COLO668 (cell line): Measurements from ENCODE around the gene SUN2.
A peak's percentile ranks its signal among the peaks of the same experiment; 100 is the strongest.

Experiments used
- DNase-seq: peaks from one replicate; lab custom pipeline; 2025; ENCODE audit not compliant: unreplicated experiment; lab: John Stamatoyannopoulos, UW

The SUN2 gene

GRCh38 chr22:38720350-38720749 is 35.4 kb downstream of the SUN2 start:
- no peak for DNase-seq

- no peak for DNase-seq
Measured at GRCh38 chr22:38719196-38719595, 36.6 kb downstream of the SUN2 start.

- peak; percentile 68 for DNase-seq
Measured at GRCh38 chr22:38718414-38718813, 37.4 kb downstream of the SUN2 start.

- no peak for DNase-seq
Measured at GRCh38 chr22:38717244-38717643, 38.6 kb downstream of the SUN2 start.

GRCh38 chr22:38716826-38717225 is 39.0 kb downstream of the SUN2 start:
- no peak for DNase-seq

GRCh38 chr22:38716271-38716670 is 39.5 kb downstream of the SUN2 start:
- no peak for DNase-seq

- DNase-seq: no peak
Measured at GRCh38 chr22:38715852-38716251, 39.9 kb downstream of the SUN2 start.

- DNase-seq: no peak
Measured at GRCh38 chr22:38715176-38715764, 40.5 kb downstream of the SUN2 start.

- DNase-seq: no peak
Measured at GRCh38 chr22:38713921-38714320, 41.9 kb downstream of the SUN2 start.

GRCh38 chr22:38712486-38713207 is 43.2 kb downstream of the SUN2 start:
- no peak for DNase-seq

GRCh38 chr22:38710866-38711265 is 44.9 kb downstream of the SUN2 start:
- DNase-seq: no peak

GRCh38 chr22:38710351-38710750 is 45.4 kb downstream of the SUN2 start:
- DNase-seq: no peak

GRCh38 chr22:38709306-38709705 is 46.5 kb downstream of the SUN2 start:
- DNase-seq: no peak

- no peak for DNase-seq
Measured at GRCh38 chr22:38707984-38708383, 47.8 kb downstream of the SUN2 start.

GRCh38 chr22:38707346-38707745 is 48.5 kb downstream of the SUN2 start:
- no peak for DNase-seq

GRCh38 chr22:38706901-38707195 is 49.0 kb downstream of the SUN2 start:
- DNase-seq: no peak

- DNase-seq: peak; percentile 63
Measured at GRCh38 chr22:38706101-38706900, 49.5 kb downstream of the SUN2 start.

GRCh38 chr22:38705235-38706100 is 50.3 kb downstream of the SUN2 start, which contains the start of gene GTPBP1:
TSS of gene GTPBP1 (plus strand) at chr22:38705944. CDS start at chr22:38705956, 12 bp downstream.
- DNase-seq: peak; percentile 99

- no peak for DNase-seq
Measured at GRCh38 chr22:38704654-38705234, 51.1 kb downstream of the SUN2 start.

- peak; percentile 98 for DNase-seq
Measured at GRCh38 chr22:38700789-38701628, 54.8 kb downstream of the SUN2 start, which contains the start of gene JOSD1. TSS of gene JOSD1 (minus strand) at chr22:38700943. CDS start at chr22:38699987, 956 bp downstream.
